ENCODE measurements around the gene ANKRD44.

Gene ANKRD44

GRCh38 chr2:197204519-197205250 lies 105.9 kb downstream of the ANKRD44 start:
- no peak for DNase-seq

DNA sequence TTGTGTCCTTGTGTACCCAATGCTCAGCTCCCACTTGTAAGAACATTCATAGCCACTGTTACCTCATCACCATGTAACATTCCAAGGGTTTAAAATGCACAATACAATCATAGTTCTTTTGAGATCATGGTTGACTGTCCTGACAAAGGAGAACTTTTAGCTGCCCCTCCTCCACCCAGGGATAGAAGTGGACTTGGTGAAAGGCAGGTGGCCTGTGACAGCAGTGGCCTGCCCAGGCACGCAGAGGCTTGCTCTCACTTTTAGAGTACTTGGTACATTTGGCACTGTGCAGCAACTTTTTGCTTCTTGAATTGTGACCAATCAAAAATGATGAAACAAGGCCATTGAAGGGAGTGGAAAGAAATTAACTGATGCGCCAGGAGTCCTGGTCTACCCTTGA lies 108.7 kb downstream of the ANKRD44 start:
- DNase-seq, result no peak

DNA sequence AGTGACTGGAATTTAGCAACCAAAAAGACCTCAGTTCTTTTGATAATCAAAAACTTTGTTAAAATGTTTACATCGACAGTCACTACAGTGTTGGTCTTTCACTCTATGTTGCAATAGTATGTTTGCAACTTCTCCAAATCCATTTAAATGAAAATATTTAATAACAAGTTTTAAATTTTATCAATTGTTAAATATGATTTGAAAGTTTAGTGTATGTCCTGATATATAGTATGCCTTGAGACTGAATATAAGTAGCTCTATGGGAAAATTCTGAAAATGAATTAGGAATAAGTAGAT lies 109.9 kb downstream of the ANKRD44 start:
- DNase-seq, result no peak

DNA sequence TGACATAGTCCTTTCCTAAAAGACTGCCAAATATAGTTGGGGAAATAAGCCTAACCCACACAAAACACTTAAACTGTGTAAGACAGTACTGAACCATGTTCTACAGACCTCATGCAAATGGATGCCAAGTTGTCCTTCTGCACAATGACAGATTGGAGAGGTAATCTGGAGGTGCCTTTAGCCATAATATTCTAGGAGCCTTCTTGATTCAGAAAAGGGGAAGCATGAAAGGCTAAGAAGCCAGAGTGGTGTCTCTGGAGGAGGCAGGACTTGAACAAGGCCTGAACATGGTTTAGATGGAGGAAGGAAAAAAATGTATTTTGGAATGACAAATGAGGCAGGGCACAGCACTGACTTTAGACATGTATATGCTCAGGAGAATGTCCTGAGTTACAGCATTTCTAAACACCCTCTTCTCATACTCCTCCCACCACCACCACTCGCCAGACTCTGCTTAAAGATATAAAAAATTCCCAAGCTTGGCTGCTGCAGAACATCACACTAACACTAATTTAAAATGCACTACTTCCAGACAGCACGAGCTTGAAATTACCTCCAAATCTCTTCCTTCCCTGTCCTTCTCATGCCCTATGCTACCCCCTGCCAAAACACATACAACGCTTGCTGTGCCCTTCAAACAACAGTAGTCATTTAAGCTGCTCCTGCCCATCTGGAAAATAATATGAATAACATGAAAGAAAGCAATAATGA lies 110.4 kb downstream of the ANKRD44 start:
- DNase-seq, result no peak

DNA sequence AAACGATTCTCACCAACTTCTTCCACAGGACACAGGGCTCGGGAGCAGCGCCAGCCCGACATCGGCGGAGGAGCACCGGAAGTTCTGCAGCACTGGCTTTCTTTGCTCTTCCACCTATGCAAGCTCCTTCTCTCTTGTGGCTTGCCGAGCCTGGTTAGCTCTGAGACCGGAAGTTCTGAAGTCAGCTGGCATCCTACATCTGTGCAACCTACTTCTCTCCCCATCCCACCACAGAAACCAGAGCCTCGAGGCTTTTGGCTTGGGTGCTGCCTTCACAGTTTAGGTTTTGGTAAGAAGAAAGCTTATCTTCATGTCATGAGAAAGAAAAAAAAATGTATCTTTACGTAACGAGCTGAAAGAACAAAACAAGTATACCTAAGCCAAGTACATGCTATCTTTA lies 111.7 kb downstream of the ANKRD44 start:
- DNase-seq, result no peak

DNA sequence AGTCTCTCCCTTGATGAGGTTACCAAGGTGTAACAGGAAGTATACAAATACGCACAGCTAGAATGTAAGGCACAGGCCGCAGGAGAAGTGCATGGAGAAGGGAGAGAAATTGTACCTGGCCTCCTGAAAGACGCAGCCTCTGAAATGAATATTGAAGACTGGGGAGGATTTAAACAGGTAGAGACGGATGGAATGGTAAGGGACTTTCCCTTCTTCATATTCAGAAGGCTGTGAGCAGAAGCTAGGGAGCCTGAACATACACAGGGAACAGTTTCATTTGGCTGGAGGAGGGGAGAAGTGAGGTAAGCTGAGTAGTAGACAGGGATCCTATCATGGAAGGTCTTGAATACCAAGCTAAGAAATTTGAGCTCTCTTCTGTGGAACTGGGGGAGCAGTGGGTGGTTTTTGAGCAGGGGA lies 112.7 kb downstream of the ANKRD44 start:
- DNase-seq, result no peak

DNA sequence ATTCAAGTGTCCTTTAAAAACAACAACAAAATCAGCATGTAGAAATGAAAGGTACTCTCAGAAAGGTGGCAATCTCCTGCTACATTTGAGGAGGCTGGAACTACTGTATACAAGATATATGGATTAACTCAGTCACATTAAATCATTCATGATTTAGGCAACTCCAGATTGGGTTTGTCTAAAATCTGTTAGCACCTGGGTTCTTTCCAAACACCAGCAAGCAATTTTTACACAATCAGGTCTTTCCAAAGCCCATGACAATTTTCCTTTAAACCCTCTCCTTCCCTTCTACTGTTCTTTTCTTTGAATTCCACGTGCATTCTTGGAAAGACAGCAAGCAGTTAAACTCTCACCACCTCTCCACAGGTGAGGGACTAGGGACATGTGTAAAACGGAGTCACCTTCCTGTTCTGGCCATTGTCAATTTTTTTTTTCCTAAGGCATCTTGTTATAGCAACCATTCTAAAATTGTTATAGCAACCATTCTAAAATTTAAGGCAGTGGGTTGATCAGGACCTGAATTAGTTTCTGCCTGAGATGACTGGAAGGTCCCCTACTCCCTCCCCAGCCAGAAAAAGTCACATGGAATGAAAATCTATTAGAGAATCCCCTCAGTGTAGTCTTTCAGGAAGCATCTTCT lies 113.9 kb downstream of the ANKRD44 start:
- no peak for DNase-seq

DNA sequence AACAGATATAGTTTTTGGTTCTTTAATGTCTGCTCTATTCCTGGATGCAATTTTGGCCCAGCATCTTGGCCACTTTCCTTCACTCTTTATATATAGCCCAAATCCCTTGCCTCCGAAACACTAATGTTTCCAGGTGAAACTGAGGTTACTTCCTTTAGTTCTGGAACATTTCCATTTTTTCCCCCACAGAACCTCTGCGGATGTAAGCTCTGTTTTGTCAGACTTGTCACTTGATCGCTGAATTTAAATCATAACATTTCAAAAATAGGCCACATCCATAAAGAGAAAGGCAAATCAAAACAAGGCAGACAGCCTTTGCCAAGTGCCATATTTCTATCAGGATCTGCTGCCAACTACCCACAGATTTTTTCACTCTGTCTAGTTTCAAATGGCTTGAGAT lies 115.1 kb downstream of the ANKRD44 start:
- no peak for DNase-seq

GRCh38 chr2:197191940-197192322 lies 118.6 kb downstream of the ANKRD44 start:
- DNase-seq, result no peak

- no peak for DNase-seq
Observed at GRCh38 chr2:197191177-197191939, 119.2 kb downstream of the ANKRD44 start.

GRCh38 chr2:197190100-197190432 lies 120.5 kb downstream of the ANKRD44 start:
- DNase-seq, result no peak

- no peak for DNase-seq
Observed at GRCh38 chr2:197189426-197190099, 121.0 kb downstream of the ANKRD44 start.

DNA sequence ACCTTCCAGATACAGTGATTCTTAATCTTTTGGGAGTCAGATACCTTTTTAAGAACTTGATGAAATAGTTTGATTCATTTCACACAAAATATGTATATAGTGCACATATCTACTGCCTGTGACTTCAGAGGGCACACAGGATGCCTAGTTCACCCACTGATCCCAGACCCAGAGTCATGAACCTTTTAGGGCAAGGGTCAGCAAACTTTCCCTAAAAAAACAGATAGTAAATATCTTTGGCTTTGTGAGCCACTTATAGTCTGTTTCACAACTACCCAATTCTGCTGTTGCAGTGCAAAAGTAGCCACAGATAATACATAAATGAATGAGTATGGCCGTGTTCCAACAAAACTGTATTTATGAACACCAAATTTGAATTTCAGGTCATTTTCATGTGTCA lies 124.9 kb downstream of the ANKRD44 start:
- no peak for DNase-seq

DNA sequence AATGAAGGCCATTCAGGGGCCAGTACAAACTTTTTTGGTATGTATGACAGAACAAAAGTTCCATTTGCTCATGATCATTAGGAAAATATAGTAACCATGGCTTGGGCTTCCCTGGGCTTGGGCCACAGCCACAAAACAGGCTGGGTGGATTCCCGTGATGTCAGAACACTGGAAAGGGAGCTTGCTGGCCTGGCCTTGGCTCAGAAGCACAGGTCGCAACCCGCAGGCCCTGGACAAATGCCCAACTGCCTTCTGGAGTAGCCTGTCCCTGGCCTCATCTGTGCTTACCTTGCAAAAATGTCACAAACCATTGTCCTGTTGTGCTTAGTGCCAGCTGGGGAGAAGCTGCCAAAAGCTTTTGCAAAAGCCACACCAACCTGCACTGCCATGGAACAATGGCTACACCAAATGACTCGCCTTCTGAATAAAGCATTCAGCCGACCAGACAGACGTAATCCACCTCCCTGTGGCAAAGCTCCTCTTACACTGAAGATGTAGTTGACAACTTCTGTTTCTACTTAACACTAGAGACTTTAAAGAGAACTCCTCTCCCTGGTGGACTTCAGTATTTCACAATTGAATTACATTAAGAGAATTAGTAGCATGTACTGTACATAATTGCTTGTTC lies 125.5 kb downstream of the ANKRD44 start:
- DNase-seq, result no peak

DNA sequence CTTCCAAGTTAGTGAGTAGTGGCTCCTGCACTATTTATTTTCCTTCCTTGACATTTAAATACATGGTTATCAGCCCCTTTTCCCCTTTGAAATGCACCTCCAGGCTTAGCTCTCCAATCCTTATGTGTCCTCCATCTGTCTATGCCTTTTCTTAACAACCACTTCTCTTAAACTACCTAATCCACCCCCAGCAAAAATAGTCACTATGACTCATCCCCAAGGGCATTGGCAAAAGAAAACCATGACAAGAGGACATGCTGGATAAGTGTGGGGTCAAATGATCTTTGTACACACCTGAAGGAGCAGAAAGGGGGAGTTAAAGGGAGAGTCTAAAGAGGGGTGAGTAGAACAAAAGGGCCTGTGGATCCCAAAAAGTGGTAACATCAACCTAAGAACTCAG lies 127.2 kb downstream of the ANKRD44 start:
- DNase-seq, result no peak

- no peak for DNase-seq
Observed at GRCh38 chr2:197182668-197183067, 127.9 kb downstream of the ANKRD44 start.

DNA sequence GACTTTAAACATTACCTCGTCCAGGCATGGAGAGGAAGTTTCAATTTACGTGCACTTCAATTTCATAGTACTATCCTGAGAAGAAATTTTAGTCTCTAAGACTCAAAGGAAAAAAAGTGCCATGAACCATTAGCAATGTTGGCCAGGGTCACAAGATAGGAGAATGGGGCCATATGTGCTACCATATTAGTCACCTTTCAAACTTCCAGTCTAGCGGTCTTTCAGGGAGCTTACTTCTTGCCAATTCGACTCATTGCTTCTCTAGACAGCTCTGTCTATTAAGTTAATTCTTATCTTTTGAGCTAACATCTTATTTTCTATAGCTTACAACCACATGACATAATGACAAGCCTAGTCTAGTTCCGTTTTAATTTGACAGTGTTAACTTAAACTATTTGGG lies 129.1 kb downstream of the ANKRD44 start:
- DNase-seq, result no peak

- no peak for DNase-seq
Observed at GRCh38 chr2:197179744-197180498, 130.7 kb downstream of the ANKRD44 start.

GRCh38 chr2:197176522-197176921 lies 134.1 kb downstream of the ANKRD44 start:
- DNase-seq, result no peak

- no peak for DNase-seq
Observed at GRCh38 chr2:197174539-197175094, 136.0 kb downstream of the ANKRD44 start.

GRCh38 chr2:197171582-197171981 lies 139.0 kb downstream of the ANKRD44 start:
- DNase-seq, result no peak

- no peak for DNase-seq
Observed at GRCh38 chr2:197170208-197170607, 140.4 kb downstream of the ANKRD44 start.
